Measurements from ENCODE around the gene CHST8.

- TF ChIP-seq TAF1 (IDR thresholded peaks at IDR 0.05; ENCODE audit: borderline replicate concordance, low read depth, low read length) (no peak), FOXM1 (IDR thresholded peaks at IDR 0.05; ENCODE audit: low read depth) (no peak), CTCF (IDR thresholded peaks at IDR 0.05) (no peak), POLR2AphosphoS5 (IDR thresholded peaks at IDR 0.05; ENCODE audit: low read depth, low read length) (no peak), IRF3 (IDR thresholded peaks at IDR 0.05; ENCODE audit: low read depth, low read length) (no peak), USF2 (IDR thresholded peaks at IDR 0.05; ENCODE audit: borderline replicate concordance, low read depth, low read length) (no peak), RFX5 (IDR thresholded peaks at IDR 0.05; ENCODE audit: low read length) (no peak), RCOR1 (IDR thresholded peaks at IDR 0.05; ENCODE audit: low read length) (no peak), EP300 (IDR thresholded peaks at IDR 0.05; ENCODE audit: borderline replicate concordance in 1 of 2, low read depth in 1 of 2, low read length in 1 of 2) (no peak), MAX (IDR thresholded peaks at IDR 0.05; ENCODE audit: low read depth) (no peak), RXRA (IDR thresholded peaks at IDR 0.05; ENCODE audit: borderline replicate concordance, low read depth) (no peak), EZH2phosphoT487 (IDR thresholded peaks at IDR 0.05; ENCODE audit: borderline replicate concordance, low read depth) (no peak)
These were observed 26.0 kb upstream of the CHST8 start for GRCh38 chr19:33595783-33596182.

All from SK-N-SH (cell line).